Ishikawa (cell line): Measurements from ENCODE around the gene ARMH2.

Experiments
- CEBPB ChIP-seq: IDR thresholded peaks from 2 replicates; pipeline ENCODE4 v1.6.1; 2012
- CREB1 ChIP-seq: IDR thresholded peaks from 2 replicates; pipeline ENCODE4 v1.6.1; 2012; ENCODE audit warnings: low read depth
- EGR1 ChIP-seq: IDR thresholded peaks from 2 replicates; pipeline ENCODE4 v1.6.1; 2012
- EP300 ChIP-seq: IDR thresholded peaks from 2 replicates; pipeline ENCODE4 v1.6.1; 2012; ENCODE audit warnings: borderline replicate concordance
- FOXM1 ChIP-seq: IDR thresholded peaks from 2 replicates; pipeline ENCODE4 v1.6.1; 2012; ENCODE audit warnings: low read depth, borderline replicate concordance
- MAX ChIP-seq: IDR thresholded peaks from 2 replicates; pipeline ENCODE4 v1.6.1; 2012
- NFIC ChIP-seq: IDR thresholded peaks from 2 replicates; pipeline ENCODE4 v1.6.1; 2012
- RAD21 ChIP-seq: IDR thresholded peaks from 2 replicates; pipeline ENCODE4 v1.6.1; 2012; ENCODE audit warnings: low read depth
- REST ChIP-seq: IDR thresholded peaks from 2 replicates; pipeline ENCODE4 v1.6.1; 2012; ENCODE audit warnings: low read depth, mild to moderate bottlenecking
- TAF1 ChIP-seq: IDR thresholded peaks from 2 replicates; pipeline ENCODE4 v1.6.1; 2012; ENCODE audit warnings: low read depth, mild to moderate bottlenecking
- TCF12 ChIP-seq: IDR thresholded peaks from 2 replicates; pipeline ENCODE4 v1.6.1; 2012; ENCODE audit warnings: low read depth
- TEAD4 ChIP-seq: IDR thresholded peaks from 2 replicates; pipeline ENCODE4 v1.6.1; 2012
- YY1 ChIP-seq: IDR thresholded peaks from 2 replicates; pipeline ENCODE4 v1.6.1; 2012; ENCODE audit warnings: low read depth
- ZBTB7A ChIP-seq: IDR thresholded peaks from 2 replicates; pipeline ENCODE4 v1.6.1; 2012; ENCODE audit warnings: low read depth
- TF ChIP-seq, protein P1 (sequence below): IDR thresholded peaks from 2 replicates; pipeline ENCODE4 v1.6.1; 2012

ARMH2 gene

GRCh38 chr6:24752503-24752902 is 46.2 kb downstream of the ARMH2 start:
- TF ChIP-seq RAD21 (no peak), YY1 (no peak), TEAD4 (no peak), TAF1 (no peak), EP300 (no peak), CREB1 (no peak), FOXM1 (no peak), MAX (no peak), REST (no peak), CEBPB (no peak), ZBTB7A (no peak), TCF12 (no peak), EGR1 (no peak), NFIC (no peak)
- TF ChIP-seq, protein P1, sequence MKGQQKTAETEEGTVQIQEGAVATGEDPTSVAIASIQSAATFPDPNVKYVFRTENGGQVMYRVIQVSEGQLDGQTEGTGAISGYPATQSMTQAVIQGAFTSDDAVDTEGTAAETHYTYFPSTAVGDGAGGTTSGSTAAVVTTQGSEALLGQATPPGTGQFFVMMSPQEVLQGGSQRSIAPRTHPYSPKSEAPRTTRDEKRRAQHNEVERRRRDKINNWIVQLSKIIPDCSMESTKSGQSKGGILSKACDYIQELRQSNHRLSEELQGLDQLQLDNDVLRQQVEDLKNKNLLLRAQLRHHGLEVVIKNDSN = no peak

- TF ChIP-seq TAF1 (no peak), TCF12 (no peak), ZBTB7A (no peak)
Observed at GRCh38 chr6:24749297-24749696, 49.4 kb downstream of the ARMH2 start.
